Measurements from ENCODE around the gene THADA. TPM values are rescaled to one million over a fixed set of nuclear protein-coding genes. Genes with fewer than 3 reads are reported as not detected.
A peak's percentile ranks its signal among the peaks of the same experiment; 100 is the strongest.

Gene THADA
- total and polyA plus RNA-seq, 12 donors, result 7.5 to 18.0 (median 15.2) TPM

DNA sequence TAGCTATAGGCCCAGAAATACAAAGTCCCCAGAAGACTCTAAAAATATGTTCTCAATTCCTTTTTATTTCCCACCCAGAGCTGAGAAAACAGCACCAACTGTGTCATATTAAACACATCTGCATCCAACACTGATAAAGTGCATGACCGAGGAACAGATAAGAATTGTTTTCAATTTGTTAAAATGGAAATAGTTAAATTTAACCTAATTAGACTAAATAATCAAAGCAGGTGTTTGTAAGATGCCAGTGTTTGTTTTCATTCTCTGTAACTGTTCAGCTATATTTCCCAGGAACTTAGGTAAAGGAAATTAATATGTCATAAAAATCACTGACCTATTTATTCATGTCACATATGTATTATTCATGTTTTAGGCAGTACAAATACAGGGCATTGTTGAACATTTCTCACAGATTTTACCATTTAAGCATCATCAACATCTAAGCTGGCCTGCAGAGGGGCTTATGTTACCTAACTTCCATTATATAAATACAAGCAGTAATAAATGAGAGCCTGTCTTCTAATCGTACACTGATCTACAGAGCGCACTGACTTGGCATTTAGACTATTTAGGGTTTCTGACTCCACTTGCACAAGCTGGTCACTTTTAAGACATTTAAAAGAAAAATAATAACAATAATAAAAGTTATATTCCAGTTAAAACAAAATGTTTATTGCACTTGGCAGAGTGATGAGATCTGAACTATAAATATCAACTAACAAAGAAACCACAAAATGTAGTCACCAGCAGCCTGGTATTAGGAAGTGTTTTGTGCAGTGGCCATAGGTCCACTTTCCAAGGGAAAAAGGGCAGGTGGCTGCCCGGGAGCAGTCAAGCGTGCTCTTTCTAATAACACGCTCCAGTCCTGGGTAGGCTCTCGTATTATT lies 282.8 kb downstream of the THADA start:
- intact Hi-C loops (cut with DNase I), result no loop called here
- 60 to 63% methylated on average over 7 of the region's 7 CpGs for WGBS, 2 donors
- TF ChIP-seq, protein P1, sequence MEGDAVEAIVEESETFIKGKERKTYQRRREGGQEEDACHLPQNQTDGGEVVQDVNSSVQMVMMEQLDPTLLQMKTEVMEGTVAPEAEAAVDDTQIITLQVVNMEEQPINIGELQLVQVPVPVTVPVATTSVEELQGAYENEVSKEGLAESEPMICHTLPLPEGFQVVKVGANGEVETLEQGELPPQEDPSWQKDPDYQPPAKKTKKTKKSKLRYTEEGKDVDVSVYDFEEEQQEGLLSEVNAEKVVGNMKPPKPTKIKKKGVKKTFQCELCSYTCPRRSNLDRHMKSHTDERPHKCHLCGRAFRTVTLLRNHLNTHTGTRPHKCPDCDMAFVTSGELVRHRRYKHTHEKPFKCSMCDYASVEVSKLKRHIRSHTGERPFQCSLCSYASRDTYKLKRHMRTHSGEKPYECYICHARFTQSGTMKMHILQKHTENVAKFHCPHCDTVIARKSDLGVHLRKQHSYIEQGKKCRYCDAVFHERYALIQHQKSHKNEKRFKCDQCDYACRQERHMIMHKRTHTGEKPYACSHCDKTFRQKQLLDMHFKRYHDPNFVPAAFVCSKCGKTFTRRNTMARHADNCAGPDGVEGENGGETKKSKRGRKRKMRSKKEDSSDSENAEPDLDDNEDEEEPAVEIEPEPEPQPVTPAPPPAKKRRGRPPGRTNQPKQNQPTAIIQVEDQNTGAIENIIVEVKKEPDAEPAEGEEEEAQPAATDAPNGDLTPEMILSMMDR (IDR thresholded peaks at IDR 0.05), result no peak
- H3K27ac ChIP-seq, result peak overlapping the region; percentile 14 to 79 (median 44)
- ATAC-seq, result peak in 4 of 8 donors; percentile 37 to 65 (median 54)
- H3K36me3 ChIP-seq, result no peaks in the 10 kb centered on the region
- no peaks in the 10 kb centered on the region for H3K27me3 ChIP-seq
- no peaks in the 10 kb centered on the region for H3K9me3 ChIP-seq
- no peak overlapping the region for H3K4me3 ChIP-seq
- no peak for DNase-seq
- peaks cover 0 to 40% (median 22%) of the 10 kb centered on the region in 9 donors for H3K4me1 ChIP-seq

DNA sequence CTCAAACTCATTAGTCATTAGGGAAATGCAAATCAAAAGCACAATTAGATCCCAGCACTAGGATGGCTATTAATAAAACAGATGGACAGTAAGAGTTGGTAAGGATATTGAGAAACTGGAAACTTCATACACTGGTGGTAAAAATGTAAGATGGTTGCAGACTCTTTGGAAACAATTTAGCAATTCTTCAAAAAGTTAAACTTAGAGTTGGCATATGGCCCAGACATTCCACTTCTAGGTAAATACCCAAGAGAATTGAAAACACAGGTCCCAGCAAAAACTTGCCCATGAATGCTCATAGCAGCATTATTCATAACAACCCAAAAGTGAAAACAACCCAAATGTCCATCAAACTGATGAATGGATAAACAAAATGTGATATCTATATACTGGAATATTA lies 284.6 kb downstream of the THADA start:
- no peaks in the 10 kb centered on the region for H3K27me3 ChIP-seq
- peak overlapping the region in 3 of 10 donors; percentile 23 to 79 (median 72) for H3K27ac ChIP-seq
- TF ChIP-seq, protein P1 (IDR thresholded peaks at IDR 0.05), result no peak
- intact Hi-C loops (cut with DNase I), result no loop called here
- no peaks in the 10 kb centered on the region for H3K36me3 ChIP-seq
- H3K4me3 ChIP-seq, result no peak overlapping the region
- ATAC-seq (no peak), DNase-seq (no peak)
- no peaks in the 10 kb centered on the region for H3K9me3 ChIP-seq
- H3K4me1 ChIP-seq, result peaks cover 10 to 50% (median 36%) of the 10 kb centered on the region in 9 donors

DNA sequence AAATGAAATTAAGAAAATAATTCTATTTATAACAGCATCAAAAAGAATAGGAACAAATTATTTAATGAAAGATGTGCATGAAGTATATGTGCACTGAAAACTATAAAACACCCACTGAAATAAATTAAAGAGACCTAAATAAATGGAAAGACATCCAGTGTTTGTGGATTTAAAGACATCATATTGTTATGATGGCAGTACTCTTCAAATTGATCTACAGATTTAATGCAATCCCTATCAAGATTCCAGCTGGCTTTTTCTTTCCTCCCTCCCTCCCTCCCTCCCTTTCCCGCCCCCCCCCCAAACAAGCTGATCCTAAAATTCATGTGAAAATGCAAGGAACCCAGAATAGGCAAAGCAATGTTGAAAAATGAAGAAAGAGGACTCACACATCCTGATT lies 285.9 kb downstream of the THADA start:
- peaks cover 20 to 63% (median 47%) of the 10 kb centered on the region in 9 donors for H3K4me1 ChIP-seq

DNA sequence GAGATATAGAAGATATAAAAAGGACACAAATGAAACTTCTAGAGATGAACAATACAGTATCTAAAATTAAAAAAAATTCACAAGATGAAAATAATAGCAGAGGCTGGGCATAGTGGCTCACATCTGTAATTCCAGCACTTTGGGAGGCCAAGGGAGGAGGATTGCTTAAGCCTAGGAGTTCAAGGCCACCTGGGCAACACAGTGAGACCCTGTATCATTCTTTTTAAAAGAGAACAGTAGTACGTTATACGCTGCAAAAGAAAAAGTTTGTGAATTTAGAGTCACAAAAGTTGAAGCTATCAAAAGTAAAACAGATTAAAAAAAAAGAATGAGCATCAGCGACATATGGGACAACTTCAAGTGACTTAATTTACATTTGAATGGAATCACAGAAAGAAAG lies 287.9 kb downstream of the THADA start:
- TF ChIP-seq, protein P1 (IDR thresholded peaks at IDR 0.05), result no peak
- intact Hi-C loops (cut with DNase I), result no loop called here

More for the DNA sequence above, 285.9 kb downstream of the THADA start:
- no peak for DNase-seq
- H3K27me3 ChIP-seq, result no peaks in the 10 kb centered on the region
- ATAC-seq, result no peak
- H3K36me3 ChIP-seq, result no peaks in the 10 kb centered on the region
- TF ChIP-seq, protein P1 (IDR thresholded peaks at IDR 0.05), result no peak
- no peaks in the 10 kb centered on the region for H3K9me3 ChIP-seq
- no peak overlapping the region for H3K4me3 ChIP-seq
- H3K27ac ChIP-seq, result no peak overlapping the region
- WGBS, 2 donors, result 74 to 80% methylated on average over 1 of the region's 1 CpG
- intact Hi-C loops (cut with DNase I), result no loop called here

More for the DNA sequence above, 287.9 kb downstream of the THADA start:
- H3K4me1 ChIP-seq, result peaks cover 19 to 70% (median 53%) of the 10 kb centered on the region in 9 donors
- DNase-seq (no peak), ATAC-seq (no peak)
- 98 to 99% methylated on average over 3 of the region's 3 CpGs for WGBS, 2 donors
- H3K4me3 ChIP-seq, result no peak overlapping the region
- H3K27ac ChIP-seq, result no peak overlapping the region
- no peaks in the 10 kb centered on the region for H3K27me3 ChIP-seq
- H3K36me3 ChIP-seq, result no peaks in the 10 kb centered on the region
- H3K9me3 ChIP-seq, result no peaks in the 10 kb centered on the region

Data from heart right ventricle (tissue), 16 donors.